Stomach (tissue), 4 donors: ENCODE measurements around the gene TFEB.
A peak's percentile ranks its signal among the peaks of the same experiment; 100 is the strongest.

Source experiments
- CTCF ChIP-seq, 7 experiments: fragments of 450-650 bp in 4 of 7; fragments of 200-600 bp in 3 of 7; sonication (generic) in 3 of 7; IDR thresholded peaks; one replicate each; pipeline ENCODE4 v1.5.1; 2016 to 2019; ENCODE audit warnings: antibody characterized with exemption in 7 of 7, control low read depth in 2 of 7, mild to moderate bottlenecking in 1 of 7
- POLR2AphosphoS5 ChIP-seq, 3 donors: sonication (generic); formaldehyde crosslinking; IDR thresholded peaks; one replicate each; pipeline ENCODE4 v1.6.1; 2016; ENCODE audit warnings: antibody characterized with exemption in 3 of 3

- TF ChIP-seq CTCF (IDR thresholded peaks at IDR 0.05) (peak in 5 of 7 experiments; percentile 86 to 94 (median 89)), POLR2AphosphoS5 (IDR thresholded peaks at IDR 0.05) (peak in 1 of 3 donors; percentile 39)
Observed at GRCh38 chr6:41683523-41684310, 51.7 kb downstream of the TFEB start.
